Activated T-cell treated with anti-CD3 and anti-CD28 coated beads, Interleukin-2, amount 50 U/mL, for 4 hours (primary cell): ENCODE data around the gene ABLIM1. TPM values are rescaled to one million over a fixed set of nuclear protein-coding genes. Genes with fewer than 3 reads are reported as not detected.

Experiments
- ATAC-seq, 2 donors: fragments of 200-7000 bp; cut with Tn5 transposase; one replicate each; pipeline ENCODE4 v1.10.0; 2021
- DNase-seq: peaks from one replicate; pipeline ENCODE4 v3.0.0-alpha.2; 2020
- H3K27me3 Mint-ChIP-seq: one replicate; pipeline ENCODE4 v1.8.0; 2021; ENCODE audit warnings: low read depth, mixed read lengths
- H3K36me3 Mint-ChIP-seq: one replicate; pipeline ENCODE4 v1.8.0; 2022; ENCODE audit warnings: mixed read lengths; ENCODE audit not compliant: insufficient read depth
- H3K4me1 Mint-ChIP-seq: one replicate; pipeline ENCODE4 v1.8.0; 2021; ENCODE audit warnings: low read depth, mixed read lengths
- H3K4me3 Mint-ChIP-seq: one replicate; pipeline ENCODE4 v1.8.0; 2021; ENCODE audit warnings: mild to moderate bottlenecking, moderate library complexity, mixed read lengths
- H3K9me3 Mint-ChIP-seq: one replicate; pipeline ENCODE4 v1.8.0; 2021; ENCODE audit warnings: mixed read lengths
- total RNA-seq, 3 donors: library from RNA; stranded (reverse); gene quantifications; one replicate each; pipeline ENCODE4 v1.2.1, GENCODE V29; 2021

ABLIM1 gene
- total RNA-seq, 3 donors from 2014 or later, result 68.1 to 83.2 (median 76.2) TPM

DNA sequence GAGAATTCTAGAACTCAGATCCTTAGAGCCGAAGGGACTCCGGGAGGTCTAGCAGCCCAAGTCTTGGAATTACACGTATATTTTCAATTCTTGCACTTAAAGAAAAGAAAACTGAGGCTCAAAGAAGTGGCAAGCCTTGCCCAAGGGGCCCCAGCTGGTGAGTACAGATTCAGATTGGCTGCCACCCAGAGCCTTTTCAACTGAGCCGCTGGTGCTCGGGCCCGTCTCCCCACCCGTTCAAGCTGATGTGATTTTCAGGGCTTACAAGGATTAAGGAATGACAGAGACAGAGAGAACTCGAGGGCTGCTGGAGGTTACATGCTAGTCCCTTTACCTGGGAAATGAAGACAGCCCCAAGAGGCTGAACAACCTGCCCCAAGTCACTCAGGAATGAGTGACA lies 117.8 kb downstream of the ABLIM1 start:
- H3K36me3 Mint-ChIP-seq, result no peaks in the 10 kb centered on the region
- H3K4me3 Mint-ChIP-seq, result no peak overlapping the region
- no peaks in the 10 kb centered on the region for H3K27me3 Mint-ChIP-seq
- H3K4me1 Mint-ChIP-seq, result peaks cover 79% of the 10 kb centered on the region
- no peak for ATAC-seq
- no peak for DNase-seq
- no peaks in the 10 kb centered on the region for H3K9me3 Mint-ChIP-seq

DNA sequence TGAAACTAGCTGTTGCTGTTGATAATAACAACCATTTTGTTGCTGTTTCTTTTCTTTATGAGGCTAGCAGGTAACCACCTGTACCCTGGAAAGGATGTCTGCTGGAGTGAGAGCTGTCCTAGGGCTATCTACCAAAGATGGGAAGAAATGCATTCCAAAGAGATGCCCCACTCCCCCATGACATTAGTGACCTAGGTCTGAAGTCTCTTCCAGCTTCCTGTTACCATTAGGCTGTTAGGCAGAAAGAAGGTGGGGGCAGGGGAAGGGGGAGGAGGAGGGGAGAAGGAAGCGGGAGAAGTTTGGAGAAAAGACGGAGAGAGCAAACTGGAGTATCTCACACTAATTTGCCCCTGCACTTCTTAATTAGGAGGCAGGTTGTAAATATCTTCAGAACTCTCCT lies 118.5 kb downstream of the ABLIM1 start:
- Mint-ChIP-seq H3K27me3 (no peaks in the 10 kb centered on the region), H3K36me3 (no peaks in the 10 kb centered on the region), H3K9me3 (no peaks in the 10 kb centered on the region), H3K4me3 (no peak overlapping the region), H3K4me1 (peaks cover 73% of the 10 kb centered on the region)
- ATAC-seq, result no peak
- DNase-seq, result no peak

DNA sequence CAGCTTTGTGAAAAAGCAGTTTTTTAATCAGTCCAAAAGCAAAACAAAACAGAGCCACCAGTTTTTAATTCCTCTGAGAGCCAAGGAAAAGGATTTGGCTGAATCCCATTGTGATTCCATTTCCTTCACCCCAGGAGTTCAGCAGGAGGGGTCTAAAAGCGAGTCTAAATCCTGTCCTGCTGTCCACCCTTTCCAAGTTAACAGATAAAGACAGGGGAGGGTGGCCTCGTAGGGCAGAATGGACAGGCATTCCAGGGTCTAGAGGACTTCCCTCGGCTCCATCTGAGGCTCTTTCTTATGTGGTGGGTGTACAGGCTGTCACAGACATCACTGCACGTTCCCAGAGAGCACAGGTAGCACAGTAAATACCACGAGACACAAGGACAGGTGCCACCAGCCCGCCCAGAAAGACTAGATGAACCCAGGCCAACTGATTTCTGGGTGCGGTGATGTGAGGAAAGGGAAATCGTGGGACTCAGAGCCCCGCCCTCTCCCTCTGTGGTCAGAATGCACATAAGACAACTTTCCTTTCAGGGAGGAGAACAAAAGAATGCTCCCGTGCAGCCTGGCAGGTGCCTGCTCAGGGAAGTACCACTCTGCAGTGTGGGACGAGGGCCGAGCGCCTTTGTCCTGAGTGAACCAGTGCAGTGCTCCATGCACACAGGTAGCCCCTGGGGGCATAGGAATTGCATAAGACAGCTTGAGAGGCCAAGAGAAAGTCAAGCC lies 119.7 kb downstream of the ABLIM1 start:
- no peaks in the 10 kb centered on the region for H3K36me3 Mint-ChIP-seq
- peaks cover 60% of the 10 kb centered on the region for H3K4me1 Mint-ChIP-seq
- H3K4me3 Mint-ChIP-seq, result peak overlapping the region; percentile 49
- H3K9me3 Mint-ChIP-seq, result no peaks in the 10 kb centered on the region
- ATAC-seq, result peak in 1 of 2 donors; percentile 16
- peak; percentile 47 for DNase-seq
- H3K27me3 Mint-ChIP-seq, result no peaks in the 10 kb centered on the region

DNA sequence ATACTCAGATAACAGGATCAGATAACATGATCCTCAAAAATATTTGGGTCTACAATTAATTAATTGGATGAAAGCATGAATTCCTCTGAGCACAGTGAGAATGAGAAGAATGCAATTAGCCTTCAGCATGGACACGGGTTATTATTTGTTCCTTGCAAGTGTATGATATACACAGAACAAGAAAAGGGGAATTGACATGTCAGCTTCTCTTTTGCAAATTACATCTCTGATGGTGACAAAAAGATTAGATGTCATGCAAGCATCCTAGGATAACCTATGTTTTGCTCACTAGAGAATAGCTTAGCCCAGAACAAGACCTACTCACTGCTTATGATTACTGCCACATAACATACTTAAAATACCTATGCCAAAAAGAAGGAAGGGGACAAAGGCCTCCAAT lies 120.3 kb downstream of the ABLIM1 start:
- Mint-ChIP-seq H3K4me1 (peaks cover 54% of the 10 kb centered on the region), H3K4me3 (peak overlapping the region; percentile 13), H3K9me3 (no peaks in the 10 kb centered on the region), H3K27me3 (no peaks in the 10 kb centered on the region), H3K36me3 (no peaks in the 10 kb centered on the region)
- ATAC-seq, result no peak
- DNase-seq, result no peak

DNA sequence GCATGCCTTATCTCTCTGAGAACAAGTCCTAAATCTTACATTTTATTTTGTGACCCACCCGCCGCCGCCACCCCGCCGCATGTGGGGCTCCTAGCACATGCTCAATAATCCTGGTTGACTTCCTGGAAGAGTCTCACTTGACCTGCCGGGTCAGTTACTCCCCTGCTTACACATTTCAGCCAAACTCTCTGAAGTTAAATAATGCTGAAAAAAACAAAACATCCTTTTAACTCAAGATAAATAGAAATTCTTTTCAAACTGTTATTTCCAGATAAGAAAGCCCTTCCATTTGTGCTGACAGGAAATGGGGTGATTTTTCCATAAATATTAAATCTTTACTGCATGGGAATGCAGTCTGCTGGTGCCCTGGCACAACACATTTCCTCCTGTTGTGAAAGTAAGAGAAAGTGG lies 123.5 kb downstream of the ABLIM1 start:
- DNase-seq, result no peak
- no peaks in the 10 kb centered on the region for H3K27me3 Mint-ChIP-seq
- ATAC-seq, result no peak
- peaks cover 24% of the 10 kb centered on the region for H3K4me1 Mint-ChIP-seq
- no peaks in the 10 kb centered on the region for H3K9me3 Mint-ChIP-seq
- H3K4me3 Mint-ChIP-seq, result no peak overlapping the region
- H3K36me3 Mint-ChIP-seq, result no peaks in the 10 kb centered on the region

DNA sequence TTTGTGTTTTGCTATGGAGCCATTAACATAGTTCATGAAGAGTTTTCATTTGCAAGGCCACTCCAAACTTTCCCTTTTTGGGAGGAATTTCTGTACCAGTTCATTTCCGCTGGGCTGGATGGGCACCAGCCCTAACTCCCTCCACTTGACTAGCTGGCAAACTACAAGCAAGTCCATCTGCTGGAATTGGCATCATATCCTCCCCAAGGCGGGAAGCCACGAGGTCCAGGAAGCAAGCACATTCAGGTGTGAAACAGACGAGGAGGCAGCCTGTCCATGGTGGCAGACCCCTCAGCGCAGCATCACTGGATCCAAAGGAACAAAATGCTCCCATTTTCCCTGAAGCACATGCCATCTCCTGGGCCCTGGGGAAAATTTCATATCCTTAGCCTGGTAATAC lies 125.8 kb downstream of the ABLIM1 start:
- Mint-ChIP-seq H3K4me1 (peaks cover 9% of the 10 kb centered on the region), H3K36me3 (no peaks in the 10 kb centered on the region), H3K27me3 (no peaks in the 10 kb centered on the region), H3K9me3 (no peaks in the 10 kb centered on the region), H3K4me3 (no peak overlapping the region)
- no peak for DNase-seq
- no peak for ATAC-seq

DNA sequence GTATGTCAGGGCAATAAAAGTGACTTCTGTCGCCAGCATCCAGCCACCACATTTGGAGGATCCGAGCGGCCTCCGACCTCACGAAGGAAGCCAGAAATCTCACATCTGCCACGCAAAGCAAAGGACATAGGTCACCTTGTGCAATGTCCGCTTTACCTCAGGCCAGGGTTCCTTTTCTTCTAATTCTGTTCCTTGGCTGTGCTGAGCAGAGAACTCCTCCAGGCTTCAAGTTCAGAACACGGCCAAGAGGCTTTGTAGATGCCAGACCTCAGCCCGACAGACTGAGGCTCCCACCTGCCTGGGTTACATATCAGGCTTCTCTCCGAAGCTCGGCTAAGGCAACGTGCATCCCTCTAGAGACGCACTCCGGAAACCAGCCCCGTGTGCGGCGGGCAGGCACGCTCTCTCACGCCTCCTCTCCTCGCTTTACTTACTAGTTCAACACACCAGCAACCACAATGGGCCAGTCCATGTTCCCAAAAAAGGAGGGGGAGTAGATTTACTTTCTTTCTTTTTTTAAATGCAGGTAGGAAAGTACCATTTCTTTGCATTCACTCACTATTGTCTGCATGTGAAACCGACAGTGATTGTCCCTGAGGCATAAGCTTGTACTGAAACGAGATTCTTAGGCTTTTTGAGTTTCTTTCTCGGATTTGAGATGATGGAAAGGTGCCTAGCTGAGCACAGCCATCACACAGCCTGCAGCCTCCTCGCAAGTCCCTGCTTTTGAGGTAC lies 131.4 kb downstream of the ABLIM1 start:
- Mint-ChIP-seq H3K4me3 (peak overlapping the region; percentile 90), H3K9me3 (no peaks in the 10 kb centered on the region), H3K36me3 (peaks cover 2% of the 10 kb centered on the region), H3K27me3 (no peaks in the 10 kb centered on the region), H3K4me1 (peaks cover 62% of the 10 kb centered on the region)
- peak; percentile 94 to 95 for ATAC-seq
- DNase-seq, result peak; percentile 82

DNA sequence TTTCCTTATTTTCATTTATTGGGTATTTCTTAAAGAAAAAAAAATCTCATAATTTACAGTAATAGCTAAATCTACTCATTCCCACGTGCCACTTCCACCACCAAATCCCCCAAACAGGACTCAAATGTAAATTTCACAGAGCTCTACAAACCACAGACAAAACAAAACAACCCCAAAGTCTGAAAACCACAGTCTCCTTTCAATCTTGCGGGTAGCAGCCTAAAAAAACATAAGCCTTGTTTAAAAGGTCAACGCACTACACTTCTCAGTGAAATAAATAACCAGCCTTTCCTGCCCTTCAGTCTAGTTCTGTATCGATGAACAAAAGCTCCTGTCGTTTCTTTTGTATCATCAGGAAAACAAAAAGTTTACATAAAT lies 132.0 kb downstream of the ABLIM1 start:
- Mint-ChIP-seq H3K36me3 (peaks cover 4% of the 10 kb centered on the region), H3K4me1 (peaks cover 68% of the 10 kb centered on the region)
- DNase-seq, result no peak

DNA sequence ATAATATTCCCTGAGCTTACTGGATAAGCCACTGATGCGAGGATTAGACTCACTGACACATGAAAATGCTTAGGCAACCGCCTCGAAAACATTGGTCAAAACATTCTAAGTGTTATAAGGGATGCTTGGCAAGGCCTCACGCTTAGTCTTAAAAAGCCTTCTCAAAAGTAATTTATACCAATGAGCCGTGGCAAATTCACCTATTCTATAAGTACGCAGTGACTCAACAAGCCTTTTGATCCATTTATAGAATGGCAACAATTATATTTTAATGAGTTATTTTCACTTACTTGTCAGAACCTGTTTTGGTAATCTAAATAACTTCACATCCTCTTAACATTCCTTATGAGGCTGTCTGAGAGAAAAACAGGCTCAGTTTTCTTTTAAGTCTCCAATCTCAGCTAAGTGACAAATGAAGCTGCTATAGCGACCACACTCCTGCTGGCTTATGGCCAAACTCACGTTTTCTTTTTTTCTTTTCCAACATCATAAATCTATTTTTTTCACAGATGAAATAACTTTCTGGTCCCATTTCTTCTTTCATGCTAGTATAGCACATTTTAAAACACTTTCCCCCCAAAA lies 132.6 kb downstream of the ABLIM1 start:
- Mint-ChIP-seq H3K4me3 (peak overlapping the region; percentile 90), H3K4me1 (peaks cover 71% of the 10 kb centered on the region), H3K36me3 (peaks cover 4% of the 10 kb centered on the region), H3K9me3 (no peaks in the 10 kb centered on the region), H3K27me3 (no peaks in the 10 kb centered on the region)
- no peak for ATAC-seq
- DNase-seq, result no peak

More for the DNA sequence above, 132.0 kb downstream of the ABLIM1 start:
- ATAC-seq, result peak; percentile 50 to 54
- H3K4me3 Mint-ChIP-seq, result peak overlapping the region; percentile 90
- H3K27me3 Mint-ChIP-seq, result no peaks in the 10 kb centered on the region
- H3K9me3 Mint-ChIP-seq, result no peaks in the 10 kb centered on the region

DNA sequence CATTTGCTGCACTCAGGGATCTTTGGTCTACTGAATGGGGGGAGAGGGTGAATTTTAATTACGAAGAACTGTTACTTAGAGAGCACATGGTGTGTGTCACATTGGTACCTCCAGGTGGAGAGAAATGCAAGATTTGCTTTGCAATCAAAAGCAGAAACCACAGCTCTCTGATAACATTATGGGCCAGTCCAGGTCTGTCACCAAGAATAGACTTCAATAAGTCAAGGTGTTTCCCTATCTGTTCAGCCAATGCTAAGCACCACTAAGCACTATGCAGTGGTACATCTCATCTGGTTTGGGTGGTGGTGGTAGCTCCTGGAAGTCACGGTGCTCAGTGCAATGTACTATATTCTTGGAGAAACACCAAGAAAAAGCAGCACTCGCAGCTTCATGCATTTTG lies 134.2 kb downstream of the ABLIM1 start:
- Mint-ChIP-seq H3K4me3 (peak overlapping the region; percentile 90), H3K36me3 (peaks cover 7% of the 10 kb centered on the region), H3K4me1 (peaks cover 84% of the 10 kb centered on the region), H3K9me3 (no peaks in the 10 kb centered on the region), H3K27me3 (no peaks in the 10 kb centered on the region)
- DNase-seq (no peak), ATAC-seq (no peak)

DNA sequence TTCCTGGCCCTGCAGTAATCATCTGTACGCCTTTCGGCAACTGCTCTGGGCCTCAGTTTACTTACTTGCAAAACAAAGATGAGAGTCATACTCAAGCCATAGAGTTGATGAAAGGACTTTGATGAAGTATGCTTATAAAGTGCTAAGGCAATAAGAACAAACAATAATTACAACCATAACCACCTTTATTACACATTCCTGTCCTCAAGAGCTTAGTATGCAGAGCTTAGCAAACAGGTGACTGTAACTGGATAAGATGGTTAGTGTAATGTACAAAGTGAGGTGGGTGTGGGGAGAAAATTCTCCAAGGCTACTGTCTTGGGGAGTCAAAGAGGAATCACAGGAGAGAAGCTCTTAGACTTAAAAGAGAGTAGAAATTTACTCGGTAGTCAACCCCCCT lies 136.8 kb downstream of the ABLIM1 start:
- no peaks in the 10 kb centered on the region for H3K27me3 Mint-ChIP-seq
- H3K9me3 Mint-ChIP-seq, result no peaks in the 10 kb centered on the region
- peaks cover 95% of the 10 kb centered on the region for H3K4me1 Mint-ChIP-seq
- DNase-seq, result no peak
- H3K4me3 Mint-ChIP-seq, result peak overlapping the region; percentile 90
- peaks cover 24% of the 10 kb centered on the region for H3K36me3 Mint-ChIP-seq
- ATAC-seq, result no peak

DNA sequence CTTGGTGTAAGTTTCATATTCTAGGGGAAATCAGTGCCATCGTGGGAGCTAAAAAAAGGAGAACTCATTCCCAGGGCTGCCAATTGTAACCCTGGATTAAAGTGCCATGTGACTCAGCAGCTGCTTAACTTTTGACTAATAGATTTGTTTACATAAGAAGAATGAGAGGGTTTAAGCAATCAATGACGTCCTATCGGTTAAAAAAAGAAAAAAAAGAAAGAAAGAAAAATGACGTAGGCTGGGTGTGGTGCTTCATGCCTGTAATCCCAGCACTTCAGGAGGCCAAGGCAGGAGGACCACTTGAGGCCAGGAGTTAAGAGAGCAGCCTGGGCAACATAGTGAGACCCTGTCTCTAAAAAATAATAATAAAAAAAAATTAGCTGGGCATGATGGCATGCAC lies 137.6 kb downstream of the ABLIM1 start:
- DNase-seq, result no peak

DNA sequence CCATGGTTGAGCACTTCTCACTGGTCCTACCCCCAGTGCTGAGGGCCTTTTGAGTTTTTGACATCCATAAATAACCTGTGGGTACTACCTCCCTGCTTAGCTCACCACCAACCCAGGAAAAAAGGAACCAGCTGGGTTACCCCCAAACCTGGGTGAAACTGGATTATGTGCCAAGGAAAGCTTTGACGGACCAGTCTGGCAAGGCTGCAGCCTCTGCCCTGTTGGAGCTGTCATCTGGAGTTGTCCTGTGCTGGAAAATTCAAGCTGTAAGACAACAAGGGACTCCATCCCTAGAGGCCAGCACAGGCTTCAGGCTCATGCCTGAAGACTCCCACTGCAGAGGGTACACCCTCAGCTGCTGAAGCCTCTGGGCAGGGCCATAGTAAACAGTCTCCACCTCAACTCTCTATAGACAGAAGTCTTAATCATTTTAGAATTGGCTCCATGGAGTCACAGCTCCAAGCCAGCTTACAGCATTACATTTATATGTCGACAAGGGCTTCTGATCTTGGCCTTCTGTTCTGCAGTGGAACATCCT lies 138.2 kb downstream of the ABLIM1 start:
- Mint-ChIP-seq H3K4me1 (peaks cover 95% of the 10 kb centered on the region), H3K36me3 (peaks cover 26% of the 10 kb centered on the region), H3K4me3 (peak overlapping the region; percentile 9), H3K9me3 (no peaks in the 10 kb centered on the region), H3K27me3 (no peaks in the 10 kb centered on the region)
- no peak for DNase-seq
- peak in 1 of 2 donors; percentile 9 for ATAC-seq

More for the DNA sequence above, 137.6 kb downstream of the ABLIM1 start:
- ATAC-seq, result no peak
- peaks cover 26% of the 10 kb centered on the region for H3K36me3 Mint-ChIP-seq
- H3K27me3 Mint-ChIP-seq, result no peaks in the 10 kb centered on the region
- peaks cover 95% of the 10 kb centered on the region for H3K4me1 Mint-ChIP-seq
- no peaks in the 10 kb centered on the region for H3K9me3 Mint-ChIP-seq
- H3K4me3 Mint-ChIP-seq, result peak overlapping the region; percentile 9

DNA sequence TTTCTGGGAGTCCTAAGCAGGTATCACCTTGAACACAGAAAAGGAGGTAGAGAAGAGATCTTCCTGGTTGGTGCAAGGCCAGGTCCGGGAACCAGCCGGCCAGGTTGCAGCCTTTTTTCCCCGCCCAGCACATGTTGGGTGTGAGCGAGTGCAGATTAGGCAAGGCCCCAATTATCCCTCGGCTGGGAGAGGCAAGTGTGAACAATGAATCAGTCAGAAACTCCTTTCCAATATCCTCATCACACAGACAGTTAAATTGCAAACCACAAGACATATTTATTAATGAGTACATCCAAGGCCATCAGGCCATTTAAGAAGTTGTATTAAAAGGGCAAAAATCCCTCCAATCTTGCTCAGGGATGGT lies 138.8 kb downstream of the ABLIM1 start:
- H3K9me3 Mint-ChIP-seq, result no peaks in the 10 kb centered on the region
- no peak for ATAC-seq
- H3K27me3 Mint-ChIP-seq, result no peaks in the 10 kb centered on the region
- peak overlapping the region; percentile 46 for H3K4me3 Mint-ChIP-seq
- H3K4me1 Mint-ChIP-seq, result peaks cover 94% of the 10 kb centered on the region
- no peak for DNase-seq
- H3K36me3 Mint-ChIP-seq, result peaks cover 28% of the 10 kb centered on the region
